B cell (primary cell): ENCODE measurements around the gene TSEN34. TPM values are rescaled to one million over a fixed set of nuclear protein-coding genes. Genes with fewer than 3 reads are reported as not detected.

Experiments
- ATAC-seq: fragments of 200-7000 bp; cut with Tn5 transposase; one replicate; pipeline ENCODE4 v1.10.0; 2021; ENCODE audit warnings: low read depth, mild to moderate bottlenecking, moderate number of reproducible peaks, moderate library complexity
- CTCF ChIA-PET: fragments of 350-600 bp; sonication (Branson Sonifier 250); formaldehyde crosslinking; loops from one replicate; lab custom pipeline; 2021; ENCODE audit warnings: antibody characterized with exemption, inconsistent platforms; lab: Charles Lee
- POLR2A ChIA-PET: fragments of 350-600 bp; sonication (Branson Sonifier 250); formaldehyde crosslinking; loops from one replicate; lab custom pipeline; 2021; ENCODE audit warnings: antibody characterized with exemption; lab: Charles Lee
- DNase-seq: peaks from one replicate; pipeline ENCODE4 v3.0.0; 2013
- H2AFZ ChIP-seq: 2 replicates; pipeline ENCODE4 v1.6.1; 2012; ENCODE audit warnings: mild to moderate bottlenecking, low read depth, low read length; ENCODE audit not compliant: insufficient read depth, poor library complexity, severe bottlenecking
- H3K27ac ChIP-seq, 2 donors: 1 replicate in 1 of 2; 2 replicates in 1 of 2; pipeline ENCODE4 v1.5.1; 2012 to 2013; ENCODE audit warnings: low read length in 2 of 2, mild to moderate bottlenecking in 2 of 2, moderate library complexity in 1 of 2
- H3K27me3 ChIP-seq, 4 experiments: fragments of 200-600 bp in 1 of 4; sonication (generic) in 1 of 4; replicated peaks in 1 of 4; 1 replicate in 2 of 4; 2 replicates in 2 of 4; pipeline versions ENCODE4 v1.6.1 to v1.7.0; 2013 to 2016; ENCODE audit warnings: low read length in 3 of 4, mild to moderate bottlenecking in 2 of 4, mixed read lengths in 1 of 4, moderate library complexity in 1 of 4; ENCODE audit not compliant: insufficient read depth in 4 of 4, control insufficient read depth in 3 of 4; ENCODE audit errors: control extremely low read depth in 1 of 4
- H3K36me3 ChIP-seq, 2 experiments: replicated peaks in 1 of 2; 1 replicate in 1 of 2; 2 replicates in 1 of 2; pipeline versions ENCODE4 v1.6.1 to v1.7.1; 2013; ENCODE audit warnings: low read length in 1 of 2; ENCODE audit not compliant: insufficient read depth in 2 of 2, control insufficient read depth in 1 of 2; ENCODE audit errors: control extremely low read depth in 1 of 2, extremely low read depth in 1 of 2
- H3K4me1 ChIP-seq, 2 donors: fragments of 200-600 bp in 1 of 2; sonication (generic) in 1 of 2; 1 replicate in 1 of 2; 2 replicates in 1 of 2; pipeline versions ENCODE4 v1.5.1 to v1.6.1; 2013 to 2017; ENCODE audit warnings: low read length in 2 of 2; ENCODE audit not compliant: control insufficient read depth in 2 of 2, insufficient read depth in 2 of 2
- H3K4me2 ChIP-seq: replicated peaks from 2 replicates; pipeline ENCODE3; 2012; ENCODE audit warnings: mild to moderate bottlenecking, low read depth, low read length; ENCODE audit not compliant: poor library complexity, severe bottlenecking
- H3K4me3 ChIP-seq, 5 experiments: fragments of 200-600 bp in 1 of 5; sonication (generic) in 1 of 5; 1 replicate in 3 of 5; 2 replicates in 2 of 5; pipeline versions ENCODE4 v1.5.1 to v1.7.0; 2011 to 2016; ENCODE audit warnings: low read length in 4 of 5, mild to moderate bottlenecking in 4 of 5, low read depth in 2 of 5, control low read depth in 1 of 5, moderate library complexity in 1 of 5; ENCODE audit not compliant: insufficient read depth in 1 of 5; ENCODE audit errors: control extremely low read depth in 1 of 5, extremely low read depth in 1 of 5
- H3K79me2 ChIP-seq: fragments of 200-600 bp; sonication (generic); one replicate; pipeline ENCODE4 v1.6.0; 2016; ENCODE audit warnings: low read length; ENCODE audit not compliant: control insufficient read depth, insufficient read depth
- H3K9ac ChIP-seq: fragments of 200-600 bp; sonication (generic); 2 replicates; pipeline ENCODE4 v1.6.1; 2017; ENCODE audit warnings: mild to moderate bottlenecking, low read length, moderate library complexity
- H3K9me3 ChIP-seq, 3 donors: one replicate each; pipeline versions ENCODE4 v1.6.1 to v1.7.1; 2013; ENCODE audit warnings: low read length in 2 of 3; ENCODE audit not compliant: control insufficient read depth in 2 of 3, insufficient read depth in 1 of 3; ENCODE audit errors: control extremely low read depth in 1 of 3
- H4K20me1 ChIP-seq: 2 replicates; pipeline ENCODE4 v1.6.0; 2012; ENCODE audit warnings: mild to moderate bottlenecking, low read length; ENCODE audit not compliant: insufficient read depth, control insufficient read depth, poor library complexity, severe bottlenecking
- H3K27ac Mint-ChIP-seq: one replicate; pipeline ENCODE4 v1.8.0; 2021; ENCODE audit warnings: mixed read lengths
- H3K27me3 Mint-ChIP-seq: one replicate; pipeline ENCODE4 v1.8.0; 2021; ENCODE audit warnings: mixed read lengths
- H3K4me1 Mint-ChIP-seq: one replicate; pipeline ENCODE4 v1.8.0; 2021; ENCODE audit warnings: mixed read lengths
- H3K4me3 Mint-ChIP-seq: one replicate; pipeline ENCODE4 v1.8.0; 2021; ENCODE audit warnings: mixed read lengths
- H3K9me3 Mint-ChIP-seq: one replicate; pipeline ENCODE4 v1.8.0; 2022; ENCODE audit warnings: mixed read lengths; ENCODE audit not compliant: insufficient read depth
- CTCF ChIP-seq: fragments of 200-600 bp; IDR thresholded peaks from one replicate; pipeline ENCODE4 v1.8.0; 2022; ENCODE audit warnings: antibody characterized with exemption, mild to moderate bottlenecking
- EZH2 ChIP-seq: IDR thresholded peaks from 2 replicates; pipeline ENCODE4 v1.6.1; 2012; ENCODE audit warnings: borderline replicate concordance, low read depth, mild to moderate bottlenecking, moderate library complexity, low read length; ENCODE audit not compliant: insufficient read depth, poor library complexity, severe bottlenecking
- WGBS: methylation state at CpG from one replicate; pipeline ENCODE4 v1.1.5; 2013; ENCODE audit warnings: missing lambda C conversion rate; ENCODE audit not compliant: insufficient coverage; 5-methylcytosine and 5-hydroxymethylcytosine counted together
- intact Hi-C: fragments of 100-400 bp; cut with micrococcal nuclease; formaldehyde crosslinking; loops from one replicate; pipeline ENCODE4 v1.10.0; 2022
- polyA plus RNA-seq: library from polyadenylated mRNA; depleted of rRNA; stranded (reverse); fragments of >200 nt; gene quantifications from 2 replicates; pipeline ENCODE4 v1.2.3, GENCODE V29; 2012
- total RNA-seq, 2 donors: library from RNA; stranded (reverse); fragments of 120-200 nt in 1 of 2; gene quantifications; 1 replicate in 1 of 2; 2 replicates in 1 of 2; pipeline versions ENCODE4 v1.2.3 to v1.2.4, GENCODE V29; 2013 to 2022

TSEN34 gene
- total and polyA plus RNA-seq, 2 donors (not counting 1 experiment from before 2014, with no cell fraction given), result 17.6 to 25.1 TPM

GRCh38 chr19:54173359-54173699 is 17.8 kb upstream of the TSEN34 start:
- Histone ChIP-seq H3K9ac (no peak overlapping the region), H3K4me3 (no peak overlapping the region), H2AFZ (no peak overlapping the region), H3K27ac (no peak overlapping the region), H3K27me3 (peaks cover 0 to 10% (median under 1%) of the 10 kb centered on the region in 4 experiments), H3K4me1 (peaks cover 16 to 21% of the 10 kb centered on the region in 2 donors), H3K4me2 (peak overlapping the region; percentile 49), H3K9me3 (no peaks in the 10 kb centered on the region), H4K20me1 (peaks cover 7% of the 10 kb centered on the region), H3K79me2 (no peaks in the 10 kb centered on the region), H3K36me3 (peaks cover 0 to 1% of the 10 kb centered on the region in 2 experiments)
- WGBS, result 54% methylated on average over 14 of the region's 15 CpGs
- no peak for ATAC-seq
- no peak overlapping the region for H3K4me3 Mint-ChIP-seq
- ChIA-PET POLR2A (interaction anchor here (0.6 to 1.8 kb wide), 2 partner anchors 16 to 443 kb away, joined by 8 read pairs; partner anchors contain the start of gene MBOAT7), CTCF (interaction anchor here (0.9 to 8.5 kb wide), 3 partner anchors 17 to 59 kb away, joined by 3 to 50 read pairs (median 3); partner anchors contain the start of genes MBOAT7 and TSEN34)
- no peaks in the 10 kb centered on the region for H3K27me3 Mint-ChIP-seq
- H3K9me3 Mint-ChIP-seq, result no peaks in the 10 kb centered on the region
- no peak overlapping the region for H3K27ac Mint-ChIP-seq
- no peak for TF ChIP-seq EZH2
- TF ChIP-seq CTCF, result no peak
- intact Hi-C loops, result loop anchor here (1.0 kb wide), 1 partner anchor 16 kb away; the partner anchor contains the start of gene MBOAT7
- DNase-seq, result no peak
- peaks cover 18% of the 10 kb centered on the region for H3K4me1 Mint-ChIP-seq
